AG09309 (cell line): ENCODE results near the gene PRKAG2.

Source experiments
- DNase-seq: peaks from one replicate; pipeline ENCODE4 v3.0.0-alpha.2; 2010; ENCODE audit warnings: low read depth
- H3K4me3 ChIP-seq: 2 replicates; pipeline ENCODE4 v1.5.1; 2011; ENCODE audit warnings: mild to moderate bottlenecking, low read depth, low read length, moderate library complexity; ENCODE audit not compliant: control insufficient read depth
- TF ChIP-seq, protein P1 (sequence below): IDR thresholded peaks from 2 replicates; pipeline ENCODE4 v1.5.1; 2011; ENCODE audit warnings: mild to moderate bottlenecking, low read depth, low read length, inconsistent platforms; ENCODE audit not compliant: insufficient read depth, control insufficient read depth; ENCODE audit errors: missing control alignments

The PRKAG2 gene

DNA sequence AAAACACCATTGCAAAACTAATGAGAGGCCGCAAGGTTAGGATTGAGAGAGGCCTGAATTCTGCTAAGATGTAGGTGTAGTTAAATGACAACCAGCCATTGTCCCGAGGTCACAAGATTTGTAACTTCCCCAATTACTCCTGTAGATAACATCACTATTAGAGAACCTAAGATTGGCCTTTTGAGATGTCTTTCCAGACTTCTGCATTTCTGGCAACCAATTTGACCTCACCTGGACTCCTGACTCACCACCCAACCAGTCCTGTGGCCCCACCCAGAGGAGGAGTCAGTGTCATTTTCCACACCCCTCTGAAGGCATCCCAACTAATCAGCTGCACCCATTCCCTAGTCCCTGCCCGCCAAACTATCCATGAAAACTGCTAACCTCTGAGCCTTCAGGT is 115.7 kb downstream of the PRKAG2 start:
- no peak for DNase-seq
- no peak overlapping the region for H3K4me3 ChIP-seq
- TF ChIP-seq, protein P1, sequence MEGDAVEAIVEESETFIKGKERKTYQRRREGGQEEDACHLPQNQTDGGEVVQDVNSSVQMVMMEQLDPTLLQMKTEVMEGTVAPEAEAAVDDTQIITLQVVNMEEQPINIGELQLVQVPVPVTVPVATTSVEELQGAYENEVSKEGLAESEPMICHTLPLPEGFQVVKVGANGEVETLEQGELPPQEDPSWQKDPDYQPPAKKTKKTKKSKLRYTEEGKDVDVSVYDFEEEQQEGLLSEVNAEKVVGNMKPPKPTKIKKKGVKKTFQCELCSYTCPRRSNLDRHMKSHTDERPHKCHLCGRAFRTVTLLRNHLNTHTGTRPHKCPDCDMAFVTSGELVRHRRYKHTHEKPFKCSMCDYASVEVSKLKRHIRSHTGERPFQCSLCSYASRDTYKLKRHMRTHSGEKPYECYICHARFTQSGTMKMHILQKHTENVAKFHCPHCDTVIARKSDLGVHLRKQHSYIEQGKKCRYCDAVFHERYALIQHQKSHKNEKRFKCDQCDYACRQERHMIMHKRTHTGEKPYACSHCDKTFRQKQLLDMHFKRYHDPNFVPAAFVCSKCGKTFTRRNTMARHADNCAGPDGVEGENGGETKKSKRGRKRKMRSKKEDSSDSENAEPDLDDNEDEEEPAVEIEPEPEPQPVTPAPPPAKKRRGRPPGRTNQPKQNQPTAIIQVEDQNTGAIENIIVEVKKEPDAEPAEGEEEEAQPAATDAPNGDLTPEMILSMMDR = no peak

DNA sequence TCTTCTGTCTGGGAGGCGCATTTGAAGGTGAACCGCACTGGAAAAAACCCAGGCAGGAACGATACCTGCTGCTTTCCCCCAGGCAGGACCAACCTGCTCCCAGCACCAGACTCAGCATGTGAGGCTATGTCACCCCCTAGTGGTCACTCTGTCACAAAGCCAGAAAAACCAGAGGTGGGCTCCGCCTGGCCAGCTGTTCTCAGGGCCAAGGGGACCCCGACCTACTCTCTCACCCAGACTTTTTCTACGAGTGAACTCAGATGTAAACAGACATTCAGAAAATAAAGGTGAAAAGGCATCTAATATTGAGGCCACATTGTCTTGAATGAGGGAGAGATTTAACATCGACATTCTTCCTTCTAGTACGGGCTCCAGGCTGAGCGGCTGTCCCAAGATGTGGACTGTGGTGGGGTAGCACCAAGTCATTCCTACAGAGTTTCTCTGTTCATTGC is 117.3 kb downstream of the PRKAG2 start:
- DNase-seq = no peak
- TF ChIP-seq, protein P1 = peak; percentile 96
- no peak overlapping the region for H3K4me3 ChIP-seq

DNA sequence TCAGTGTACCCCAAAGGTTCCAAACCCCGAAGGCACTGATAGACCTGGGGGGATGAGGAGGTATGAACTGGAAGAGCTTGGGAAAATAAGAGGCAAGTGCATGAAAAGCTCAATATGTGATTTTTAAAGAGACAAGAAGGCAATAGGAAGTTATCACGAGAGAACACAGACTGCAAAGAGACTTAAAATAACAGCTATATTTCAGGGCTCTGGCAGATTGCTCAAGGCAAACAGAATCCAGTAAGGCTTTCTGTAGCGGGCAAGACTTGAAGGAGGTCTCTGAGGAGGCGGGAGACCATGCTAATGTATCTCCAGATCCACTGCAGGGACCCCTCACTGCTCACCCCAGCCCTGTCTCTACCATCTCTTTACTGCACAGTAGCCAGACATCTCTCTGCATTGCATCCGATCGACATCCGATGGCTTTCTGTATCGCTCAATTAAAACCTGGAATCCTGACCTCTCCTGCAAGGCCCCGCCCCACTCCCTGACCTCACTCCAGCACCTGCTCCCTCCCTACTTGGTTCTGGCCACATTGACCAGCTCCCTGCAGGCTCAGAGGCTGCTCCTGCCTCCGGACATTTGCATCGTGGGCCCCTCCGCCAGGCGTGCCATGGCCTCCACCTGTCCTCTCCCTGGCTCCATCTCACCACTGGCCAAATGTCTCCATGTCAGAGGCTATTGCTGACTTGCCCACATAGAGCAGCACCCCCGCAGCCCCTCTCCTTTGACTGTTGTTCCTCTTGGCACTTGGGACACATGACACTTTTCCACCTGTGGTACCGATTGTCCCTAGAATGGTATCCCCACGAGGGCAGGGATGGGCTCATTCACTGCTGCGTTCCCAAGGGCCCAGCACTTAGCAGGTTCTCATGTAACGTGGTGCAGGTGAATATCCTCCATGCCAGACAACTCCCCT is 118.0 kb downstream of the PRKAG2 start:
- DNase-seq = no peak
- TF ChIP-seq, protein P1 = no peak
- no peak overlapping the region for H3K4me3 ChIP-seq

DNA sequence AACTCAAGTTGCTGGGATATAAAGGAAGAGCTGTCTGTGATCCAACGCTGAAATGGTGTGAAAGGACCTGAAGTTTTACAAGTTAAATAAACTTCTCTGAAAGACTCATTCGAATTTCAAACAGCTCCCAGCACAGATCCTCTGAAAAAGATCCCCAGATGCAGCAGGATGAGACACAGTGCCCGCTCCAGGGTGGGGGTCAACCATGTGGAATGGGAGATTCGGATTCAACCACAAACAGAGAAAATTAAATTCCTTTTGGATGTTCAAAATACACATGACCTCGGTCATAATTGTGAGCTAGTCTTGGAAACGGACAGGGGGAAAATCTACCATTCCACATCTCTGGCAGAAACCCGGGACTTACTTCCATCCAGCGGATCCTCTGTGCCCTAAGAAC is 119.6 kb downstream of the PRKAG2 start:
- DNase-seq = peak; percentile 18
- no peak overlapping the region for H3K4me3 ChIP-seq
- TF ChIP-seq, protein P1 = no peak

DNA sequence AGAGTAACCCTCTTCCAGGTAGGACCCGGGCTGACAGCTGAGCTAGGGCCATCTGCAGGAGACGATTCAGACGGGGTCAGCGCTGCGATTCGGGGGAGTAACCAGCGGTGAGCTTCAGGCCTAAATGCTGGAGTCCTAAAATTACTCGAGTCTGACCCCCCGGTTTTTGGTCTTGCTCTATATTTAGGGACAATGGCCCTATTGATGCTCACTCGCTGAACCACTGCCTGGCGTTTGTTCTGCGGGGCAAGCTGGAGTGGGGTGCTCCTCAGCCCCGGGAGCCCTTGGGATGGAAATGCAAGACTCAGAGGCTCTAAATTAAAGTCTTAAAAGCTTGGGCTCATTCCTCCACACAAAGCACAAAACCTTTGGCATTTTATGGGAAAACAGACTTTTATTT is 120.0 kb downstream of the PRKAG2 start:
- TF ChIP-seq, protein P1 = no peak
- DNase-seq = no peak
- H3K4me3 ChIP-seq = no peak overlapping the region

DNA sequence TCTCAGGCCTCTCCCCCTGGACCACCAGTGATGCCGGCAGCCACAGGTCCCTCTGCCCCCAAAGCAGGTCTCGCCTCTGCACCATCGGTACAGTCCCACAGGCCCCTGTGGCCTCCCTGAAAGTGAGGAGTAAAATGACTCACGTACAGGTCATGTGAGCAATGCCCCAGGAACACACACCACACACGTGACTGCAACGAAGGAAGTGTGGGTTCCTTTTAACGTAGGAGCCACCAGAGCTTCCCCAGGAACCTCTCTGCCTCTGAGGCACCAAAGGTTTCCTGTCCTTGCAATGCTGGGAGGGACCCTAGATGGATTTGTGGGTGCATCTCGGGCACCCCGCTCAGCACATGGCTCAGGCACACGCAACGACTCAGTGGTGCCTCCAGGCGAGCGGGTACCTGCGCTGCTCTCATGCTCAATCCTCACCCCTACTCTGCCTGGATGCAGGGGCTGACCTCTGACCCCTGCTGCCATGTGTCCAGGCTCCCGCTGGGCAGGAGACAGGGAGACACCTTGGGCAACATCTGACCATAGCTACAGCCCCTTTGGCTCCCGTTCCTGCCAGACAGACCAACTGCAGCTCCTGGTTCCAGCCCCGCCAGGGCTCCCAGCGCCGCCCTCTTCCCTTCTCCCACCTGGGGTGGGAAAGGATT is 120.7 kb downstream of the PRKAG2 start:
- DNase-seq = no peak
- no peak overlapping the region for H3K4me3 ChIP-seq

More for the DNA sequence above, 120.7 kb downstream of the PRKAG2 start:
- TF ChIP-seq, protein P1 = no peak
